ENCODE results near the gene ATP5MC2.

Gene ATP5MC2

GRCh38 chr12:53657041-53657440 is 18.8 kb downstream of the ATP5MC2 start:
- no peak overlapping the region for H3K4me3 ChIP-seq (ENCODE audit: low read length)
- TF ChIP-seq EZH2 (optimal IDR thresholded peaks at IDR 0.05; ENCODE audit: low read depth, low read length) (no peak), EZH2phosphoT487 (IDR thresholded peaks at IDR 0.05; ENCODE audit: low read length) (no peak), CTCF (IDR thresholded peaks at IDR 0.05; ENCODE audit: low read length) (no peak)
- no peak overlapping the region for H3K9ac ChIP-seq (ENCODE audit: low read length)
- H3K9me2 ChIP-seq (replicated peaks; ENCODE audit: insufficient read depth, low read length): no peaks in the 10 kb centered on the region
- H4K20me1 ChIP-seq (ENCODE audit: insufficient read depth, low read length): no peaks in the 10 kb centered on the region
- no peak overlapping the region for H2AFZ ChIP-seq (ENCODE audit: low read length)
- H3K79me2 ChIP-seq (ENCODE audit: low read length): no peaks in the 10 kb centered on the region
- no peaks in the 10 kb centered on the region for H3K9me3 ChIP-seq (replicated peaks; ENCODE audit: insufficient read depth, low read length)
- H3K36me3 ChIP-seq (replicated peaks; ENCODE audit: insufficient read depth, low read length): no peaks in the 10 kb centered on the region
- H3K4me2 ChIP-seq (ENCODE audit: low read depth, low read length): no peak overlapping the region
- no peak overlapping the region for H3K27ac ChIP-seq (ENCODE audit: low read length)
- peaks cover 4% of the 10 kb centered on the region; the same call in 1 of the 2 replicates for H3F3A ChIP-seq (ENCODE audit: insufficient read depth, low read length)
- H3K4me1 ChIP-seq (ENCODE audit: low read length): peaks cover 22% of the 10 kb centered on the region
- DNase-seq: no peak
- H3K27me3 ChIP-seq (replicated peaks; ENCODE audit: insufficient read depth, low read length): no peaks in the 10 kb centered on the region

- H3K4me1 ChIP-seq (ENCODE audit: low read length): peaks cover 6% of the 10 kb centered on the region; the same call in 1 of the 2 replicates
- no peaks in the 10 kb centered on the region for H3K9me2 ChIP-seq (replicated peaks; ENCODE audit: insufficient read depth, low read length)
- no peak overlapping the region for H3K9ac ChIP-seq (ENCODE audit: low read length)
- no peak for DNase-seq
- H3F3A ChIP-seq (ENCODE audit: insufficient read depth, low read length): no peaks in the 10 kb centered on the region
- no peak for TF ChIP-seq CTCF (IDR thresholded peaks at IDR 0.05; ENCODE audit: low read length)
- TF ChIP-seq EZH2phosphoT487 (IDR thresholded peaks at IDR 0.05; ENCODE audit: low read length): no peak
- TF ChIP-seq EZH2 (optimal IDR thresholded peaks at IDR 0.05; ENCODE audit: low read depth, low read length): no peak
- H3K4me2 ChIP-seq (ENCODE audit: low read depth, low read length): no peak overlapping the region
- H3K9me3 ChIP-seq (replicated peaks; ENCODE audit: insufficient read depth, low read length): no peaks in the 10 kb centered on the region
- H3K79me2 ChIP-seq (ENCODE audit: low read length): no peaks in the 10 kb centered on the region
- no peak overlapping the region for H3K4me3 ChIP-seq (ENCODE audit: low read length)
- no peaks in the 10 kb centered on the region for H4K20me1 ChIP-seq (ENCODE audit: insufficient read depth, low read length)
- H2AFZ ChIP-seq (ENCODE audit: low read length): no peak overlapping the region
- H3K36me3 ChIP-seq (replicated peaks; ENCODE audit: insufficient read depth, low read length): no peaks in the 10 kb centered on the region
- no peak overlapping the region for H3K27ac ChIP-seq (ENCODE audit: low read length)
- no peaks in the 10 kb centered on the region for H3K27me3 ChIP-seq (replicated peaks; ENCODE audit: insufficient read depth, low read length)
These were observed 22.3 kb downstream of the ATP5MC2 start for GRCh38 chr12:53653595-53653994.

- Histone ChIP-seq H3K4me1 (ENCODE audit: low read length) (no peaks in the 10 kb centered on the region), H4K20me1 (ENCODE audit: insufficient read depth, low read length) (no peaks in the 10 kb centered on the region), H2AFZ (ENCODE audit: low read length) (no peak overlapping the region), H3K4me3 (ENCODE audit: low read length) (no peak overlapping the region), H3K27ac (ENCODE audit: low read length) (no peak overlapping the region), H3K27me3 (replicated peaks; ENCODE audit: insufficient read depth, low read length) (no peaks in the 10 kb centered on the region), H3K79me2 (ENCODE audit: low read length) (no peaks in the 10 kb centered on the region), H3K9ac (ENCODE audit: low read length) (no peak overlapping the region), H3K9me2 (replicated peaks; ENCODE audit: insufficient read depth, low read length) (no peaks in the 10 kb centered on the region), H3F3A (ENCODE audit: insufficient read depth, low read length) (no peaks in the 10 kb centered on the region), H3K36me3 (replicated peaks; ENCODE audit: insufficient read depth, low read length) (no peaks in the 10 kb centered on the region), H3K4me2 (ENCODE audit: low read depth, low read length) (no peak overlapping the region), H3K9me3 (replicated peaks; ENCODE audit: insufficient read depth, low read length) (no peaks in the 10 kb centered on the region)
- DNase-seq: no peak
- TF ChIP-seq EZH2 (optimal IDR thresholded peaks at IDR 0.05; ENCODE audit: low read depth, low read length): no peak
- no peak for TF ChIP-seq EZH2phosphoT487 (IDR thresholded peaks at IDR 0.05; ENCODE audit: low read length)
- TF ChIP-seq CTCF (IDR thresholded peaks at IDR 0.05; ENCODE audit: low read length): no peak
These were observed 23.5 kb downstream of the ATP5MC2 start for GRCh38 chr12:53652366-53652765.

Data from MM.1S (cell line).